Kidney (tissue), 14 donors: ENCODE data around the gene ANGPTL2. TPM values are rescaled to one million over a fixed set of nuclear protein-coding genes. Genes with fewer than 3 reads are reported as not detected.

Experiments
- DNase-seq, 5 donors: peaks; one replicate each; pipeline ENCODE4 v3.0.0-alpha.2; 2013 to 2020
- FAIRE-seq: peaks from 2 replicates; lab custom pipeline; 2012; peaks lifted over from hg19 to GRCh38; lab: Jason Lieb, UNC
- H3K27ac ChIP-seq, 2 donors: one replicate each; pipeline ENCODE4 v1.7.0; 2013; ENCODE audit warnings: low read depth in 2 of 2, low read length in 2 of 2, inconsistent platforms in 1 of 2
- H3K27me3 ChIP-seq: one replicate; pipeline ENCODE4 v1.7.1; 2013; ENCODE audit warnings: low read length, inconsistent platforms; ENCODE audit not compliant: control insufficient read depth, insufficient read depth
- H3K36me3 ChIP-seq, 3 donors: one replicate each; pipeline versions ENCODE4 v1.7.0 to v1.7.1; 2013; ENCODE audit warnings: low read length in 3 of 3, control low read depth in 1 of 3, inconsistent platforms in 1 of 3; ENCODE audit not compliant: insufficient read depth in 3 of 3, control insufficient read depth in 2 of 3
- H3K4me1 ChIP-seq, 3 donors: one replicate each; pipeline versions ENCODE4 v1.7.0 to v1.7.1; 2013; ENCODE audit warnings: low read length in 3 of 3, inconsistent platforms in 1 of 3, low read depth in 1 of 3; ENCODE audit not compliant: control insufficient read depth in 2 of 3, insufficient read depth in 2 of 3
- H3K4me3 ChIP-seq, 3 donors: one replicate each; pipeline versions ENCODE4 v1.7.0 to v1.8.1; 2013; ENCODE audit warnings: low read length in 3 of 3, control low read depth in 1 of 3, inconsistent platforms in 1 of 3
- H3K9ac ChIP-seq, 3 donors: one replicate each; pipeline versions ENCODE4 v1.7.0 to v1.7.1; 2013; ENCODE audit warnings: low read length in 3 of 3, control low read depth in 1 of 3, inconsistent platforms in 1 of 3
- H3K9me3 ChIP-seq, 3 donors: one replicate each; pipeline versions ENCODE4 v1.7.0 to v1.7.1; 2013; ENCODE audit warnings: low read length in 3 of 3, control low read depth in 1 of 3, inconsistent platforms in 1 of 3; ENCODE audit not compliant: control insufficient read depth in 2 of 3, insufficient read depth in 1 of 3
- intact Hi-C: fragments of 100-400 bp; cut with DNase I; formaldehyde crosslinking; loops from one replicate; pipeline ENCODE4 v1.11.1; 2022
- polyA plus RNA-seq: library from polyadenylated mRNA; stranded (reverse); fragments of 350-450 nt; fragmentation: Illumina TruSeq; extraction: RNeasy Lipid Tissue Mini Kit (QIAGEN cat#74804); gene quantifications from one replicate; pipeline ENCODE4 v1.2.3, GENCODE V29; 2014; ENCODE audit warnings: low read depth, low replicate concordance; ENCODE audit not compliant: insufficient read depth
- total RNA-seq: library from RNA; stranded (reverse); fragmentation: NEBNext Ultra II Directional; extraction: Animal tissue kit (Norgen Biotek cat#: 25700); gene quantifications from one replicate; pipeline ENCODE4 v1.2.1, GENCODE V29; 2021
- TF ChIP-seq, protein P1 (sequence below): IDR thresholded peaks from 3 replicates; pipeline ENCODE4 v1.5.1; 2012; ENCODE audit warnings: mild to moderate bottlenecking, moderate library complexity, borderline replicate concordance; ENCODE audit not compliant: insufficient read depth; ENCODE audit errors: extremely low read depth
- donor health status: control.
- donor health status: control.
- donor health status: control.
- donor health status: control.
- donor health status: control.
- donor health status: DM: yes; HTN: yes; CAD: no.
- donor health status: Normal renal cell carcinoma (clear cell type).

ANGPTL2 gene
- total and polyA plus RNA-seq, 2 donors from 2014 or later, result 4.3 to 12.4 TPM

DNA sequence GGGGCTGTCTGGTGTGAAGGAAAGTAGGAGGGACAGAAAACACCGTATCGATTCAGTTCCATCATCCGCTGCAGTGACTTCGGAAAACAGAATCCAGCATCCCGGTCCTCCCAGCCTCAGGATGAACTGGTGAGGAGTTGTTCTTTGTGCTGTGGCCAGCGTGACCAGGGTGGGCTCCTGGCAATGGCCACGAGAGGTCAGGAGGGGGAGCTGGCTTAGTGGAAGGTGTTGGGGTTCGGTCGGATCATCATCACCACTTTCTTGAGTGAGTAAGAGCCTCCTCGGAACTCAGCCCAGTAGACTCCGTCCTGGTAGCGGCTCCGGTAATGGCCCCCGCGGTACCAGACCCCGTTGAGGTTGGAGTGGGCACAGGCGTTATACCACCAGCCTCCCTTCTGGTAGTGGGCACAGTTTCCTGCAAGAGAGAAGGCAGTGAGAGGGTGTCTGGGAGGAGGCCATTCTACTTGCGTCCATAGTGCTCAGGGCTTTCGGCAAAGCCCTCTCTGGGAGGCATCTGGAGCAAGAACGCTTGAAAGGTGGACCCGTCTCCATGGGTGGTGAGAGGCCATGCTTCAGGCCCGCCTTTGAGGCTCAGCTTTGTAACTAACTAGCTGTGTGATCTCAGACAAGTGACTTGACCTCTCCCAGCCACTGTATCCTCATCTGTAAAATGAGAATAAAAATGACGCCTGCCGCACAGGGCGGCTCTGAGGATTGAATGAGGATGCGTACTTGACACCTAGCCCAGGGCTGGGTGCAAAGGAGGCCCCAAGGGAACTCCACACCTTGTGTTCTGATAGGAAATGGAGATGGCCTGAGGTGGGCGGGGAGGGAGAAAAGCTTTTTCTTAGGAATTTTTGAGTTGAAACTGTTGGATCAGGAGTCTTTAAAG is 33.5 kb downstream of the ANGPTL2 start:
- Histone ChIP-seq H3K27me3 (no peaks in the 10 kb centered on the region), H3K4me3 (no peak overlapping the region), H3K4me1 (no peaks in the 10 kb centered on the region), H3K36me3 (peaks cover 0 to 8% (median 6%) of the 10 kb centered on the region in 3 donors), H3K9ac (no peak overlapping the region), H3K27ac (no peak overlapping the region), H3K9me3 (no peaks in the 10 kb centered on the region)
- FAIRE-seq, result no peak
- intact Hi-C loops, result no loop called here
- TF ChIP-seq, protein P1, sequence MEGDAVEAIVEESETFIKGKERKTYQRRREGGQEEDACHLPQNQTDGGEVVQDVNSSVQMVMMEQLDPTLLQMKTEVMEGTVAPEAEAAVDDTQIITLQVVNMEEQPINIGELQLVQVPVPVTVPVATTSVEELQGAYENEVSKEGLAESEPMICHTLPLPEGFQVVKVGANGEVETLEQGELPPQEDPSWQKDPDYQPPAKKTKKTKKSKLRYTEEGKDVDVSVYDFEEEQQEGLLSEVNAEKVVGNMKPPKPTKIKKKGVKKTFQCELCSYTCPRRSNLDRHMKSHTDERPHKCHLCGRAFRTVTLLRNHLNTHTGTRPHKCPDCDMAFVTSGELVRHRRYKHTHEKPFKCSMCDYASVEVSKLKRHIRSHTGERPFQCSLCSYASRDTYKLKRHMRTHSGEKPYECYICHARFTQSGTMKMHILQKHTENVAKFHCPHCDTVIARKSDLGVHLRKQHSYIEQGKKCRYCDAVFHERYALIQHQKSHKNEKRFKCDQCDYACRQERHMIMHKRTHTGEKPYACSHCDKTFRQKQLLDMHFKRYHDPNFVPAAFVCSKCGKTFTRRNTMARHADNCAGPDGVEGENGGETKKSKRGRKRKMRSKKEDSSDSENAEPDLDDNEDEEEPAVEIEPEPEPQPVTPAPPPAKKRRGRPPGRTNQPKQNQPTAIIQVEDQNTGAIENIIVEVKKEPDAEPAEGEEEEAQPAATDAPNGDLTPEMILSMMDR, result no peak
- DNase-seq, result no peak

DNA sequence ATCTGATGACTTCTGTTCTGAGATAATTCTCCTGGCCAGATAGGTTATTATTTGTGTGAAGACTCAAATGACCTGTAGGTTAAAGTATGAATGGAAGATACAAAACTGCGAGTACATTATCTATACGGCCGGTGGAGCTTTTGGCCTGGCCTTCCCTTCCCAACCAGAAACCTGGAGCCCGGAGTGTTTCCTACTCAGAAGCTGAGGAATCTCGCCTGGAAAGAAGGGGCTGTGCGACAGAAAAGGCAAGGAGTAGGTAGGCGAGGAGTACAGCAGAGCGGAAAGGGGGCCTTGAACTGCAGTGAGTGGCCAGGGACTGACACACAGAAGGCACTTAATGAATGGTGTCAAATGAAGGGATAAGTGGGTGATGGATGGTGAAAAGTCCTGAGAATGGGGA is 34.6 kb downstream of the ANGPTL2 start:
- DNase-seq (no peak), FAIRE-seq (no peak)
- Histone ChIP-seq H3K4me1 (peaks cover 0 to 2% (median 0%) of the 10 kb centered on the region in 3 donors), H3K9ac (no peak overlapping the region), H3K9me3 (no peaks in the 10 kb centered on the region), H3K27me3 (no peaks in the 10 kb centered on the region), H3K27ac (no peak overlapping the region), H3K36me3 (peaks cover 0 to 8% (median 6%) of the 10 kb centered on the region in 3 donors), H3K4me3 (no peak overlapping the region)
- intact Hi-C loops, result no loop called here
- TF ChIP-seq, protein P1, result no peak

DNA sequence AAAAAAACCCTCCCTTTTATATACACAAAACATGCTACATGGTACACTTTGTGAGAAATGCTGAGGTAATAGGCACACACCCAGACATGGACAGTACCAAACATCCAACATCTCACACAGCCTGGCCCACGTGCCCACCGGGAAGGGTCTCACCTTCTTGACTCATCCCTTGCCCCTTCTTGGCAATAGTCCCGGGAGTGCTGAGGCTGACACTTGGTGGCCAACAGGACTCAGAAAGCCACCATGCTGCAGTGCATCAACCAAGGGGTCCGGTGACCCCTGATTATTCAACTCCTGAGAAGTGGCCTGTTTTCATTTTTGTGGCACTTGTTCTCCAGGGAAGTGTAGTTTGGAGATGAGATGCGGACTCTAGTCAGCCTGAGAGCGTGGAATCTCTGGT is 35.0 kb downstream of the ANGPTL2 start:
- intact Hi-C loops, result no loop called here
- FAIRE-seq, result no peak
- no peak overlapping the region for H3K27ac ChIP-seq
- H3K36me3 ChIP-seq, result peaks cover 0 to 8% (median 6%) of the 10 kb centered on the region in 3 donors
- TF ChIP-seq, protein P1, result no peak
- H3K9me3 ChIP-seq, result no peaks in the 10 kb centered on the region
- no peaks in the 10 kb centered on the region for H3K27me3 ChIP-seq
- H3K9ac ChIP-seq, result no peak overlapping the region
- DNase-seq, result no peak
- no peak overlapping the region for H3K4me3 ChIP-seq
- peaks cover 0 to 2% (median 0%) of the 10 kb centered on the region in 3 donors for H3K4me1 ChIP-seq
